Frontal cortex (tissue), 4 donors: ENCODE measurements around the gene STAT6. TPM values are rescaled to one million over a fixed set of nuclear protein-coding genes. Genes with fewer than 3 reads are reported as not detected.
"Not testable (repeated sequence)": the region's sequence is repeated elsewhere in the genome, so short reads cannot be mapped to it uniquely, and the experiment has no call there.

Experiments
- DNase-seq, 2 donors: peaks; one replicate each; pipeline ENCODE4 v3.0.0; 2012; ENCODE audit warnings: low spot score in 2 of 2
- FAIRE-seq: peaks from 2 replicates; lab custom pipeline; 2012; peaks lifted over from hg19 to GRCh38; lab: Jason Lieb, UNC
- total RNA-seq: library from RNA; depleted of rRNA; stranded (reverse); fragments of >200 nt; gene quantifications from one replicate; pipeline ENCODE4 v1.2.3, GENCODE V29; 2014
- donor health status: control.
- donor health status: control.
- donor health status: control.

STAT6 gene
- total RNA-seq, 1 donor from 2014 or later = 2.4 TPM

- FAIRE-seq (no peak), DNase-seq (no peak)
These were observed 17.5 kb upstream of the STAT6 start for GRCh38 chr12:57128519-57129247.

DNA sequence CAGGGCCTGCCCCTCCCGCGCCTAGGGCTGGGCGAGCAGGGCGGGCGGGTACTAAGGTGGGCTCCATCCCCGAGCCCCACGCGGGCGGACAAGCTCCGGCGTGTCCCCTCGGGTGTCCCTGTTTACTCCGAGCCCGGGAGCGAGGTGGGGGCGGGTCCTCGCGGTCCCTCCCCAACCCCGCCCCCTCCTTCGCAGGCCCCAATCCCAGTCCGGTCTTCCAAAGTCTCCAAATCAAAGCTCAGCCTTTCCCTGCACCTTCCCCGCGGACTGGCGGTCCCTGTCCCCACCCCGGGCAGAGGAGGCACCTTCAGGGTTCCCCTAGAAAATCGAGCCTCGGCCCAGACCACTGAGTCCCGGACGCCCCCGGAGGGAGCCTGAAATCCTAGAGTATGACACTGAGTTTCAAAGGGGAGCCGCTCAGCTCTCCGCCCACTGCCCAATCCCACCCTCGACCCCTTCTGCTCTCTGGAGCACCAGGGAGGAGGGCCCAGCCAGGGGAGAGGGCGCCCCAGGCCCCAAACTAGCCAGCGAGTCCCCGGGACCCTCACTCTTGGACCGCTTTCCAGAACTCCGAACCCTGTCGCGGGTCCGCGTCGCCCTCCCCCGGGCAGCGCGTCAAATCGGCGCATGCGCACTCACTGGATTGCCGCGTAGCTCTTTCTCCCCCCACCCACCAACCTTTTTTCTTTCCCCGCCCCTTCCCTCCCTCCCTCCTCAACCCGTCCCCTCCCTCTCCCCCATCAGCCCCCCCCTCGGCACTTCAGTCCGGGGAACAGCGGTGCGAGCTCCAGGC is 16.8 kb upstream of the STAT6 start, which contains the start of gene LRP1:
TSS of gene LRP1 (plus strand) at position 758 of the 793 bp plus-strand sequence. CDS start 482 bp downstream, outside the sequence.
- DNase-seq (peak; percentile 74 to 86), FAIRE-seq (no peak)

- FAIRE-seq (no peak), DNase-seq (no peak)
These were observed 16.1 kb upstream of the STAT6 start for GRCh38 chr12:57127101-57127725.

- no peak for FAIRE-seq
These were observed 15.4 kb upstream of the STAT6 start for GRCh38 chr12:57126561-57126960.

DNA sequence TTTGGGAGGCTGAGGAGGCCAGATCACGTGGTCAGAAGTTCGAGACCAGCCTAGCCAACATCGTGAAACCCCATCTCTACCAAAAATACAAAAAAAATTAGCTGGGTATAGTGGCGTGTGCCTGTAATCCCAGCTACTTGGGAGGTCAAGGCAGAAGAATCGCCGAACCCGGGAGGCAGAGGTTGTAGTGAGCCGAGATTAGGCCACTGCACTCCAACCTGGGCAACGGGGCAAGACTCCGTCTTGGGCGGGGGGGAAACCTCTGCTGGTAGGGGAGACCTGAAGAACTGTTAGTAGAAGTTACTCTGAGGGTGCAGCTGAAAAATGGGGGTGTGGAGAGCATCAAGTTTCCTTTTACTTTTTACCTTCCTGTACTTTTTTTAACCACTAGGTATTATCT is 14.9 kb upstream of the STAT6 start:
- DNase-seq (no peak), FAIRE-seq (no peak)

More at GRCh38 chr12:57126561-57126960, 15.4 kb upstream of the STAT6 start:
- DNase-seq = peak in 1 of 2 donors; percentile 2

GRCh38 chr12:57124261-57124877 is 13.2 kb upstream of the STAT6 start:
- FAIRE-seq (no peak), DNase-seq (no peak)

DNA sequence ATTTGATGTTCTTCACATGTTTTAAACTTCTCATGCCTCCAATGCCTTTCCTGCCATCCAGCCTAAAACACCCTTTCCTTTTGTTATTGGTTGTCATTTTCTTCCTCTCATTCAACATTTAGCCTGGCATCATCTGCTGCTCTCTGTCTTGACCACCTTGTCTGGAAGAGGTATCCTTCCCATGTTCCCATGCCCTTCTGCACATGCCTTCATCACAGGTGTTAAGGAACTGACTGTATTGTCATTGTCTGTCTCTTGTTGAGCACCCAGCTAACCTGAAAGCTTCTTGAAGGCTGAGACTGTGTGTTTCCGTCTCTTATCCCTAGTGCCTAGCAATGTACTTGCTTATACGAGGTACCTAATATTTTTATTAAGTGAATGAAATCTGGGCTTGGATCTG is 12.7 kb upstream of the STAT6 start:
- no peak for DNase-seq
- FAIRE-seq = no peak

GRCh38 chr12:57120718-57121117 is 9.6 kb upstream of the STAT6 start:
- FAIRE-seq, DNase-seq: not testable (repeated sequence)

DNA sequence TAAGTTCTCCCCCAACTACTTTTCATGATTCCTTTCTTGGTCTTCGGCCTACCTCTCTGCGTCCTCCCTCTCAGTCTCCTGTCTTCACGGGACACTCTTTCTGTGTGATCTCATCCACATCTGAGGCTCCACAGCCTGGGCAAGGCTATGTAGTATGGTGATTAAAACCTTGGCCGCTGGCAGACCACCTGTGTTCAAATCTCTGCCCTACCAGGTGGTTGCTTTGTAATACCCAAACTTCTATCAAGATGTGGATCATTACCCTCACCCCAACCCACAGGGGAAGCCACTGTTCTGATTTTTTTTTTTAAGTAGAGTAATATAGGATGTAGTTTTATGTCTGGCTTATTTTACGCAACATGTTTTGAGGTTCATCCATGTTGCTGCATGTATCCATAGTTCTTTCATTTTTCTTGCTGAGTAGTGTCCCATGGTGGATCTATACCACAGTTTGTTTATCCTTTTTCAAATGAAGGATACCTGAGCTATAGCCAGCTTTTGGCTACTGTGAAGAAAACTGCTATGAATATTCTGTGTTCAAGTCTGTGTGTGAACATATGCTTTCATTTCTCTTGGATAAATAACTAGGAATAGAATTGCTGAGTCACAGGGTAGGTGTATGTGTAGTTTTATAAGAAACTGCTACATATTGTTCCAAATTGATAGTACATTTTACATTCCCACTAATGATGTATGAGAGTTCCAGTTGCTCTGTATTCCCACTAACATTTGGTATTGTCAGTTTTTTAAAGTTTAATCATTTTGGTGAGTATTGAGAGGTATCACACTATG is 8.3 kb upstream of the STAT6 start:
- FAIRE-seq = no peak

GRCh38 chr12:57118711-57119271 is 7.6 kb upstream of the STAT6 start:
- DNase-seq (no peak), FAIRE-seq (no peak)

More for the DNA sequence above, 8.3 kb upstream of the STAT6 start:
- no peak for DNase-seq

DNA sequence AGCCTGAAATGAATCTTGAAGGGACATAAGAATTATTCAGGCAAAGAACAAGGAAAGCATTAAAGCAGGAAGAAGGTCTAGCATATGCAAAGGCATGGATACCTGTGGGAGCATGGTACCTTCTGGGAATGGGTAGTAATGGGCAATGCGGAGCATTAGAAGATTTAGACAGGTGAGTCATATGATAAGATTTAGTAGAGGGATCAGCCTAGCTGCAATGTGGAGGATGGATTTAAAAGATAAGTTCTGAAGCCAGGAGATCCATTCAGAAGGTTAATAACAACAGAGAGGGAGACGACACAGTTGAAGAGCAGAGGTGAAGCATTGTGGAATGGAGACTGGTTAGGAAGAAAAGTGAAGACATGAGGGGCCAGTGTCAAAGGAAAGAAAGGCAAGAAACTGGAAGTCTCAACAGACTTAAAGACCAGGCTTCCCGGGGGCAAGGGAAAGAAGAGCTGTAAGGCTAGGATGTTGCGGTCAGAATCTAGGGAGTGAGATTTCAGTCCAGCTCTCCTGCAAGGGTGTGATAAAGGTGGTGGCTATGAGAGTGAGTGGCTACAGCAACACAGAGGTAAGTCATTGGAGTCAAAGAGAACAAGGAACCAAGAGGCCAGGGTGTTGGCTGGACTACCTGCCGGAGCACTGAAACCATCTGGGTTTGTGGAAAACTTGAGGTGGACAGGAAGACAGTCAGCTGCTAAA is 5.6 kb upstream of the STAT6 start:
- no peak for DNase-seq
- no peak for FAIRE-seq

- DNase-seq (no peak), FAIRE-seq (no peak)
These were observed 1.5 kb upstream of the STAT6 start for GRCh38 chr12:57112492-57113294.

DNA sequence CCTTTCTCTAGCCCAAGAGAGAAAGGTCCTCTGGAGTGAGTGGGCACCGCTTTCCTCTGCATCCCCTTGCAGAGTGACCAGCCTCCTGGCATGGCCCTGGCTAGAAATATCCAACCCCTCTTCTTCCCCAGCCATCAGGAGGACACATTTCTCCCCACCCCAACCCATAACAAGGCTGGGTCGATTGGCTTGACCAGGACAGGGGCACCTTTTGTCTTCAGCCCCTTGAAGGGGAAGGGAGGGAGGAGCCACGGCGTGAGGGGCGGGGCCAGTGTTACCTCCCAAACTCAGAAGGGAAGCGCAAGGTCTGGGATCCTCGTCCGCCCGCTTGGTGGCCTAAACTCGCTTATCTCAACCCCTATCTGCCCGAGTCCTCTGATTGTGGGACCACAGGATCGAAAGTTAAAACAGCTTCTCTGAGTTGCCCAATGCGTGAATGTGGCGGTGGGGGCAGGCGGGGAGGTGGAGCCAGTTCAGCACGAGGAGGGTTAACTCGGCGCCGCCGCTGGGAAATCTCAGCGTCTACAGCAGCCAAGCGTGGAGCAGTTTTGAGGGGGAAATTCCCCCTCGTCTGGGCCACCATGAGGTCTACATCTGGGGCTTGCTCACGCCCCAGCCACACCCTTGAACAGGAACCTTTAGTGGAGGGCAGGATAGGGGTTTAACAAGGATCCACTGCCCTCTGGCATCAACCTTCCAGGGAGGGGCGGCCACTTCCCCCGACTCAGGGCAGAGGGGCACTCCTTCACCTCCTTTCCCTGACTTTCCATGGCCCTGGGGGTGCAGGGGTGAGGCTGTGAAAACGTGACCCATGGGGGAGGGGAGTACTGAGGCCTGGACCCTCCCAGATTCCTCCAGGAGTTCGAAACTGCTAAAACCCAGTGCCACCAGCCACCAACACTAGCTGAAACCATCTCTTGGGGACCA is 795 bp downstream of the STAT6 start:
- DNase-seq = peak in 1 of 2 donors; percentile 22

DNA sequence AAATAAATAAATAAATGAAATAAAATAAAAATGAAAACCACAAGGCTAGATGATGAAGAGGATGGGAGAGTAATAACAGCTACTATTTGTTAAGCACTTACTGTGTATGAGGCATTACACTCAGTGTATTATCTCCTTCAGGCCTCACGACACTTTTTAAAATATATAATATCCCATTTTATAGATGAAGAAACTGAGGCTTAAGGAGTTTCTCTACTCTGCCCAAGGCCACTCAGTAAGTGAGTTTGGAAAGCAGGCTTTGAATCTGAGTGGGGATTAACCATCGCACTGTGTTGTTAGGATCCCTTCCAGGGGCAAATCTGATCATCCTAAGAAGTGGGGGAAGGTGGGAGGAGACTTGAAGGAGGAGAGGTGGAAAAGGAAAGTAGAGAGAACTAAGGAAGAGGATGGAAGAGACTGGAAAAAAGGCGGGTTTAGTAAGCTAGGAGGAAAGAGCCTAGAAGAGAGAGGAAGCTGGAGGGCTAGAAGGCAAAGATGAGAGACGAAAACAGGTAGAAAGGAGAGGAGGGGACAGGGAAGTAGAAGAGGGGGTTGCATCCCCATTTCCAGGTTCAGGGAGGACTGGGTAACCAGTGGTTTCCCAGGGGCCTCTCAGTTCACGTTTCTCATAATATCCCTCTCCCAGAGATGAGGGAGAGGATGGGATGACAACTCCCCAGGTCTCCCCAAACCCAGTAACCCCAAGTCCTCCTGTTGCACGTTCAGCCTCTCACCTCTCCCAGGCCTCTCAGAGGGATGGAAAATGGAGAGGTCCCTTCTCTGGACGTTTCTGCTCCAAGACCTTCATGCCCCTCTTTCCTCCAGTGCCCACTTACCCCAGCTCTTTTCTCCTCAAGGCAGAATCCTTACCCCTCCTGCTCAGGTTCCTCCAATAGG is 1.7 kb downstream of the STAT6 start:
- FAIRE-seq = no peak
- peak in 1 of 2 donors; percentile 5 for DNase-seq

More for the DNA sequence above, 795 bp downstream of the STAT6 start:
- no peak for FAIRE-seq

GRCh38 chr12:57107456-57108155 is 3.6 kb downstream of the STAT6 start:
- FAIRE-seq (no peak), DNase-seq (no peak)
